Measurements from ENCODE around the gene KLHL8. TPM values are rescaled to one million over a fixed set of nuclear protein-coding genes. Genes with fewer than 3 reads are reported as not detected.

The KLHL8 gene
- total RNA-seq, 2 experiments from 2014 or later, result 6.3 to 7.0 TPM

DNA sequence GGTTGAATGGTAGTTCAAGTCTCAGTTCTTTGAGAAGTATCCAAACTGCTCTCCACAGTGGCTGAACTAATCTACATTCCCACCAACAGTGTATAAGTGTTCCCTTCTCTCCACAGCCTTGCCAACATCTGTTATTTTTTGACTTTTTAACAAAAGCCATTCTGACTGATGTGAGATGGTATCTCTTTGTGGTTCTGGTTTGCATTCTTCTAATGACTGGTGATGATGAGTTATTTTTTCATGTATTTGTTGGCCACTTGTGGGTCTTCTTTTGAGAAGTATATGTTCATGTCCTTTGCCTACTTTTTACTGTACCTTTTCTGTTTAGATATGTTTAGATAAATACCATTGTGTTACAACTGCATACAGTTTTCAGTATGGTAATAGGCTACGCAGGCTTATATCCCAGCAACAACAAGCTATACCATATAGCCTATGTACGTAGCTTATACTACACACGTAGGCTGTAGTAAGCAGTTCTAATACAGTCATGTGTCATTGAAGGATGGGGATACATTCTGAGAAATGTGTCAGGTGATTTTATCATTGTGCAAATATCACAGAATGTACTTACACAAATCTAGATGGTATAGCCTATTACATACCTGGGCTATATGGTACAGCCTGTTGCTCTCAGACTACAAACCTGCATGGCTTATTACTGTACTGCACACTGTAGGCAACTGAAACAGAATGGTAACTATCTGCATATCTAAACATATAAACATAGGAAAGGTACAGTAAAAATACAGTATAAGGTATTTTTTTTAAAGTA, 28.1 kb downstream of the KLHL8 start:
- Histone ChIP-seq H3K4me3 (ENCODE audit: low read length) (no peak overlapping the region), H3K36me3 (ENCODE audit: insufficient read depth, low read length) (no peaks in the 10 kb centered on the region), H3K27ac (ENCODE audit: low read depth in 1 of 2, low read length in 2 of 2) (no peak overlapping the region), H3K4me1 (ENCODE audit: insufficient read depth, low read length) (no peaks in the 10 kb centered on the region), H3K27me3 (ENCODE audit: control insufficient read depth in 1 of 2, insufficient read depth in 2 of 2, low read length in 2 of 2) (no peaks in the 10 kb centered on the region), H3K9me3 (ENCODE audit: control insufficient read depth in 1 of 2, insufficient read depth in 1 of 2, low read length in 2 of 2) (no peaks in the 10 kb centered on the region)
- no peak for ATAC-seq (ENCODE audit: poor library complexity)
- H3K27me3 Mint-ChIP-seq, result no peaks in the 10 kb centered on the region
- intact Hi-C loops (cut with DNase I, micrococcal nuclease), result no loop called here
- H3K4me3 Mint-ChIP-seq, result no peak overlapping the region
- H3K36me3 Mint-ChIP-seq (ENCODE audit: low read depth), result peaks cover 4% of the 10 kb centered on the region
- H3K27ac Mint-ChIP-seq, result no peak overlapping the region
- no peaks in the 10 kb centered on the region for H3K9me3 Mint-ChIP-seq
- H3K4me1 Mint-ChIP-seq (ENCODE audit: low read depth), result peaks cover 7% of the 10 kb centered on the region
- POLR2A ChIA-PET, result no interaction called here
- no peak for DNase-seq
- TF ChIP-seq, protein P1, sequence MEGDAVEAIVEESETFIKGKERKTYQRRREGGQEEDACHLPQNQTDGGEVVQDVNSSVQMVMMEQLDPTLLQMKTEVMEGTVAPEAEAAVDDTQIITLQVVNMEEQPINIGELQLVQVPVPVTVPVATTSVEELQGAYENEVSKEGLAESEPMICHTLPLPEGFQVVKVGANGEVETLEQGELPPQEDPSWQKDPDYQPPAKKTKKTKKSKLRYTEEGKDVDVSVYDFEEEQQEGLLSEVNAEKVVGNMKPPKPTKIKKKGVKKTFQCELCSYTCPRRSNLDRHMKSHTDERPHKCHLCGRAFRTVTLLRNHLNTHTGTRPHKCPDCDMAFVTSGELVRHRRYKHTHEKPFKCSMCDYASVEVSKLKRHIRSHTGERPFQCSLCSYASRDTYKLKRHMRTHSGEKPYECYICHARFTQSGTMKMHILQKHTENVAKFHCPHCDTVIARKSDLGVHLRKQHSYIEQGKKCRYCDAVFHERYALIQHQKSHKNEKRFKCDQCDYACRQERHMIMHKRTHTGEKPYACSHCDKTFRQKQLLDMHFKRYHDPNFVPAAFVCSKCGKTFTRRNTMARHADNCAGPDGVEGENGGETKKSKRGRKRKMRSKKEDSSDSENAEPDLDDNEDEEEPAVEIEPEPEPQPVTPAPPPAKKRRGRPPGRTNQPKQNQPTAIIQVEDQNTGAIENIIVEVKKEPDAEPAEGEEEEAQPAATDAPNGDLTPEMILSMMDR (IDR thresholded peaks at IDR 0.05), result no peak
- CTCF ChIA-PET, result no interaction called here

GRCh38 chr4:87188932-87189331, 31.5 kb downstream of the KLHL8 start:
- TF ChIP-seq, protein P1 (IDR thresholded peaks at IDR 0.05), result no peak
- Histone ChIP-seq H3K9me3 (ENCODE audit: control insufficient read depth in 1 of 2, insufficient read depth in 1 of 2, low read length in 2 of 2) (no peaks in the 10 kb centered on the region), H3K4me3 (ENCODE audit: low read length) (no peak overlapping the region), H3K4me1 (ENCODE audit: insufficient read depth, low read length) (no peaks in the 10 kb centered on the region), H3K27ac (ENCODE audit: low read depth in 1 of 2, low read length in 2 of 2) (no peak overlapping the region), H3K36me3 (ENCODE audit: insufficient read depth, low read length) (no peaks in the 10 kb centered on the region), H3K27me3 (ENCODE audit: control insufficient read depth in 1 of 2, insufficient read depth in 2 of 2, low read length in 2 of 2) (no peaks in the 10 kb centered on the region)
- H3K36me3 Mint-ChIP-seq (ENCODE audit: low read depth), result peaks cover 4% of the 10 kb centered on the region
- no peak for ATAC-seq (ENCODE audit: poor library complexity)
- CTCF ChIA-PET, result interaction anchor here (0.9 kb wide), 1 partner anchor 18 kb away, joined by 4 read pairs; no protein-coding TSS in a partner anchor
- H3K4me3 Mint-ChIP-seq, result no peak overlapping the region
- intact Hi-C loops (cut with DNase I, micrococcal nuclease), result no loop called here
- DNase-seq, result no peak
- no peak overlapping the region for H3K27ac Mint-ChIP-seq
- H3K9me3 Mint-ChIP-seq, result no peaks in the 10 kb centered on the region
- no peaks in the 10 kb centered on the region for H3K4me1 Mint-ChIP-seq (ENCODE audit: low read depth)
- POLR2A ChIA-PET, result no interaction called here
- no peaks in the 10 kb centered on the region for H3K27me3 Mint-ChIP-seq

DNA sequence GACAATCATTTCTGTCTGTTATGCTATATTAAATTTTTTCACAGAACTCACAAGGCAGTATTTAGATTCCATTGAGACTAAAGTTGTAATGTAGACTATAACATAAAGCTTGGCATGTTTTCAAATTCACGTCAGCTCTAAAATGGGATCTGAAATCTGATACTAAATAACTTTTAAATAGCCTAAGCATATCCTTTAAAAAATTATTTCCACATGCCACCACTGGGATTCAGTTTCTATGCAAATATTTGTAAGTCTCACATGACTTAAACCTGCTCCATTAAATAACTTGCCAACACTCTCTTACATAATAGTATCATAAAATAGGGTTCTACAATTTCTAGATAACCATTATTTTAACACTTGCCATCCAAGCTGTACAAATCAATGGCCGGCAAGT, 32.4 kb downstream of the KLHL8 start:
- H3K36me3 ChIP-seq (ENCODE audit: insufficient read depth, low read length), result no peaks in the 10 kb centered on the region
- no peaks in the 10 kb centered on the region for H3K27me3 ChIP-seq (ENCODE audit: control insufficient read depth in 1 of 2, insufficient read depth in 2 of 2, low read length in 2 of 2)
- no peaks in the 10 kb centered on the region for H3K4me1 Mint-ChIP-seq (ENCODE audit: low read depth)
- no peak overlapping the region for H3K4me3 ChIP-seq (ENCODE audit: low read length)
- ATAC-seq (ENCODE audit: poor library complexity), result no peak
- H3K9me3 ChIP-seq (ENCODE audit: control insufficient read depth in 1 of 2, insufficient read depth in 1 of 2, low read length in 2 of 2), result no peaks in the 10 kb centered on the region
- CTCF ChIA-PET, result interaction anchor here (1.3 kb wide), 1 partner anchor 22 kb away, joined by 4 read pairs; no protein-coding TSS in a partner anchor
- POLR2A ChIA-PET, result no interaction called here
- intact Hi-C loops (cut with DNase I, micrococcal nuclease), result no loop called here
- no peak overlapping the region for H3K4me3 Mint-ChIP-seq
- TF ChIP-seq, protein P1 (IDR thresholded peaks at IDR 0.05), result no peak
- no peaks in the 10 kb centered on the region for H3K9me3 Mint-ChIP-seq
- no peak for DNase-seq
- H3K27ac ChIP-seq (ENCODE audit: low read depth in 1 of 2, low read length in 2 of 2), result no peak overlapping the region
- H3K27ac Mint-ChIP-seq, result no peak overlapping the region
- H3K27me3 Mint-ChIP-seq, result no peaks in the 10 kb centered on the region
- H3K36me3 Mint-ChIP-seq (ENCODE audit: low read depth), result peaks cover 4% of the 10 kb centered on the region
- no peaks in the 10 kb centered on the region for H3K4me1 ChIP-seq (ENCODE audit: insufficient read depth, low read length)
